ENCODE data around the gene EVI2B.
"Not testable (repeated sequence)": the region's sequence is repeated elsewhere in the genome, so short reads cannot be mapped to it uniquely, and the experiment has no call there.

The EVI2B gene

DNA sequence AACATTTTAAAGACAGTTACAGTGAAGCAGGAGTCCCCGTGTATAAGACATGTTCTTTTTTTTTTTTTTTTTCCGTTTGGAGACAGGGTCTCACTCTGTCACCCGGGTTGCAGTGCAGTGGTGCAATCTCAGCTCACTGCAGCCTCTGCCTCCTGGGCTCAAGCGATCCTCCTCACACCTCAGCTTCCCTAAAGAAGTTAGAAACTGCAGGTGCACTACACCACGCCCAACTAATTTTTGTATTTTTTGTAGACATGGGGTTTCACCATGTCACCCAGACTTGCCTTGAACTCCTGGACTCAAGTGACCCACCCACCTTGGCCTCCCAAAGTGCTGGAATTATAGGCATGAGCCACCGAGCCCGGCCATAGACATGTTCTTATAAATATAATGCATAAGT, 3.0 kb downstream of the EVI2B start:
- no peak for DNase-seq (ENCODE audit: low read depth)

- DNase-seq (ENCODE audit: low read depth), result peak; percentile 80
These were observed 3.6 kb downstream of the EVI2B start for GRCh38 chr17:31310260-31310659.

GRCh38 chr17:31309556-31309955, 4.3 kb downstream of the EVI2B start:
- DNase-seq (ENCODE audit: low read depth), result no peak

DNA sequence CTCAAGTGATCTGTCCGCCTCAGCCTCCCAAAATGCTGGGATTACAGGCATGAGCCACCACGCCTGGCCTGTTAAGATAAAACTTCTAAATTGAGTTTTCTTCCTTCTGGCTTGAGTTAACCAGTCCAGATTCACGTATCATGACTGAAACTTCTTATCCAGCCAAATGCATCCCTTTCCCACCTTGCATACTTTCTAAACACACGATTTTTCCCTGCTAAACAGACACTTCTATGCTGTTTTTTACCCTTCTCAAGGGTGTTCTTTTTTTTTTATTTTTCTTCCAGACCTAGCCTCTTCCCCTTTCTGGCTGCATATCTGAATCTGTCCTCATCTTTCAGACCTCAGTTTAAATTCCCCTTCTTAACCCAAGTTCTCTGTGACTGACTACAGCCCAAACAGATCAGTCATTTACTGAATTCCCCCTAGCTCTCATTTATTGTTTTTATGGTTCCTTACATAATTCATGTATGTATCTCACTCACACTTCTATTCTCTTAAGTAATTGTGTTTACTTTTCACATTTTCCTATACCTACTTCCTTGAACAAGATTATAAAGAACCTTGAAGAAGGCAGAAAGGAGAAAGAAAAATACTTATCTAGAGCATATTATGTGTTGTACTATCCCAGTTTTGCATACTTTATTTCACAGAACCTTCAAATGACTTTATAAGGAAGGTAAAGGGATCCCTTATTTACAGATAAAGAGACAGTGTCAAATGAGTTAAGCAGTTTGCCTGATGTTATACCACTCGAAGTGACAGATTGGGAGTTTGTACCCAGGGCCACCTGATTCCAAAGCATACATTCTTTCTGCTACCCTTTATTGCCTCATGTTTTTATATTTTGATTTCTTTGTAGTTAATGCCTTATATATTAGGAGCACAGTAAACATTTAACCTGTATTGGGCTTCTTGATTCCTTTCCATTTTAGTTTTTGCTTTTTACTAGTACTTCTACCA, 5.2 kb downstream of the EVI2B start:
- no peak for DNase-seq (ENCODE audit: low read depth)

- DNase-seq (ENCODE audit: low read depth), result no peak
These were observed 6.2 kb downstream of the EVI2B start for GRCh38 chr17:31307640-31308039.

GRCh38 chr17:31299624-31300023, 14.2 kb downstream of the EVI2B start:
- DNase-seq (ENCODE audit: low read depth), result no peak

GRCh38 chr17:31297090-31297489, 16.8 kb downstream of the EVI2B start, which contains the start of gene OMG:
Gene OMG, minus strand, starts transcription at chr17:31297239. Its CDS starts 908 bp downstream, at chr17:31296331.
- DNase-seq (ENCODE audit: low read depth), result no peak

DNA sequence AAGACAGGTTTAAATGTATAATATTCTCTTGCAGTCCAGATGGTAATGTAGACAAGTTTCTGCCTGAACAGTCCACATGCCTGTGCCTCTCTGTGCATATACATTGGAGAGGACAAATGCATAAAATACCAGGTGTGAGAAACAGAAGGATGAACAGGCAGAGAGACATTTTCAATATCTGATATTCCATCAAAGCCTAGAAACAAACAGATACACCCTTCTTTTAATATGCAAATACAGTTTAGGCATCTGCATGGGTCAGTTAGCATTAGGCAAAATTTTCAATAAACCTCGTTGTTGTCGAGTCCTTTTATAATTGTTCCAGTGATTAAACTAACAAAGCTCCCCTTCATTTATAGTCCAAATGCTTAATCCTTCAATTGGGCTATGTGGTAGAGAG, 17.7 kb downstream of the EVI2B start:
- DNase-seq (ENCODE audit: low read depth), result no peak

- DNase-seq (ENCODE audit: low read depth), result no peak
These were observed 18.4 kb downstream of the EVI2B start for GRCh38 chr17:31295489-31295871.

DNA sequence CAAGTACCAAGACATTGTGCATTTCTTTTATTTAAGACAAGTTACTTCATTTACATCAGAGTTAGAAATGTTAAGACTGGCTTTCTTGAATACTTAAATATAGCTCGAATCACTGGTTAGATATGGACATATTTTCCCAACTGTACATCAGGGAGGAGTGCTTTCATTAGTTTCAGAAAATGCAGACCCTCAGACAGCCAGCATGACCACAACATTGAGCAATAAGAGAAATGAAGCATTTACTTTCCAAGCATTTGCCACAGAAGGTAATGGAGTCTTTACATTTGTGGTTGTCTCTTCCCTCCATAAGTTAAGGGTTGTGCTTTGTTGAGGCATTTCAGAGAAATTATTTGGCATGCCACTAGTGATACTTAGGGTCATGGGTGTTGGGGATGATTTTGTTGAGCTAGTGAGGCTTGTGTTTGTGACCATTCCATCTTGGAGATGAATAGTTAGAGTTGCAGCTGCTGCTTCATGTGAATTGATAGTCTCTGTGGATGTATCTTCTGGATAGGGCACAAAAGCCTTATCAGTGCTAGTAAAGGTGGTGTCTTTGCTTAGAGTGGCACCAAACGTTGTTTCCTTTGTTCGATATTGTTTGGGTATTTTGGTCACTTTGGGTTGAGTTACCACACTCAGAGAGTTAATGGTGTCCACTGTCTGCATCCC, 18.9 kb downstream of the EVI2B start:
- DNase-seq (ENCODE audit: low read depth), result no peak

DNA sequence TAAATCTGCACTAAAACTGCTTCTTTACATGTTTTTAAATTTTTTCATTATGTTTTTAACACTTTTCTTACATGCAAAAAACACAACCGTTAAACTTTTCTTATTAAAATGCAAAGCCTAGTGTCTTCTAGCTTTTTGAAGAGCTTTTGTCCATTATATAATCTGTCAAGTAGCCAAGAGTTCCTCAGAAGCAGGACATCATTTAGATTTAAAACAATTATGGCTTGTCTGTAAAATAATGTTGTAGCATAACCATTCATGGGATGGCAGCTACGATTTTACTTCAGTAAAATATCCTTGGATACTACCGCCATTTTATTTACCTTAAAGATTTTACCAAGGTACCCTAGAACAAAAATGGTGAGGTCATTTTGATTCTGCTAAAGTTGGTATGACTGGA, 19.6 kb downstream of the EVI2B start:
- no peak for DNase-seq (ENCODE audit: low read depth)

DNA sequence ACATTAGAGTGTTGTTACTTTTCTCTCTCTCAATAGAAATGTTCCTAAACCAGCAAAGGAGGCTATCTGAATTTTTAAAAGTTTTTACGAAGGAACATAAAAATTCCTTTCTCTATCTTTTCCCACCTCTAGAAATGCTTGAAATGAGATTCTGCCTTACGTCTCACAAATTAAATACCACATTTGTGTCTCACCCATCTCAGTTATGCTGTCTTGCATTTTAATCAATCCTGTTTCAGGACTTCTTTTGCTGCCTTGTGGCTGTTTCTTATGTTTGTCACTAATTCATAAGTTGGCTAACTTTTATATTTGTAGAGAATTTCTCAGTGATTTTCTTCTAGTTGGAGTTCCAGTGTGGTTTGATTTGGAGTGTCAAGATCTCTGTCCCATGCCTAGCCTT, 20.3 kb downstream of the EVI2B start:
- DNase-seq (ENCODE audit: low read depth), result no peak

DNA sequence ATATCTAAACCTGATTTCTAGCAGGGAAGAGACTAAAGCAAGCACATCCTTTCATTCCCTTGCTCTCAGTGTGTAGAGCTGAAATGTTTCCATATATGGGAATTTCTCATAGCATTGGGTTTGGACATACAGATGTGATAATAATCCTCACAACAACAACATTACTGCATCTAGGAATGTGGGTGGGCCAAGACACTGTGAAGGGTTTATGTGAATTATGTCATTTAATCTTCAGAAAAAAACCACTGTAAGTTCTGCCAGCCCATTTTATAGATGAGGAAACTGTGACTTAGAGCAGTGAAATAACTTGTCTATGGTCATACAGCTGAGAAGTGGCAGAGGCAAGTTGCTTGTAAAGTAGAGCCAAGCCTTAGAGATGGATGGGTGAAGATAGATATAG, 22.0 kb downstream of the EVI2B start:
- DNase-seq (ENCODE audit: low read depth), result no peak

DNA sequence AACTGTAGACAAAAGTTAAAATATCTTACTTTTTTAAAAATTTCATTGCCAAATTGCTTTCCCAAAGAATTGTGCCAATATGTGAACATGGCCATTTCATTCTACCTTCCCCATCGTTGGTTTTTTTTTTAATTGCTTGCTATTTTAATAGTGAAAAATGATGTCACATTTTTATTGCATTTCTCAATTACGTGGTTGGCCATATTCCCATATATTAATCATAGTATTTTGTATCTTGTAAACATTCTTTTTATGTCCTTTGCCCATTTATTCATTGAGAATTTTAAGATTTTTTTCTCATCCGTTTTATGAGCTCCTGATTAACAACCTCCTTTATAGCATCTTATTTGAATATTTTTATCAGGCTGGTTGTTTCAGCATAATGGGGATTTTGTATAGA, 24.1 kb downstream of the EVI2B start:
- DNase-seq (ENCODE audit: low read depth), result no peak

DNA sequence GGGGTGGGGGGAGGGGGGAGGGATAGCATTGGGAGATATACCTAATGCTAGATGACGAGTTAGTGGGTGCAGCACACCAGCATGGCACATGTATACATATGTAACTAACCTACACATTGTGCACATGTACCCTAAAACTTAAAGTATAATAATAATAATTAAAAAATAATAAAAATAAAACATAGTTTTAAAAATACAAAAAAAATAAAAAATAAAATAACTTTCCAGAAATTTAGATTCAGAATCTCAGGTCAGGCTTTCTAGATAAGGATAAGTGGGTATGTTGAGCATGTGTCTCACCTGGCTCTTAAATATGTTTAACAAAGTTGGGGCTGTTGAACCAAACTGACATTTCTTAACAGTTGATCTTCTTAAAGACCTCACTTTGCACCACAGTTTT, 25.9 kb downstream of the EVI2B start:
- DNase-seq (ENCODE audit: low read depth), result not testable (repeated sequence)

GRCh38 chr17:31286587-31286986, 27.3 kb downstream of the EVI2B start:
- no peak for DNase-seq (ENCODE audit: low read depth)

GRCh38 chr17:31283841-31284240, 30.0 kb downstream of the EVI2B start:
- DNase-seq (ENCODE audit: low read depth), result no peak

- DNase-seq (ENCODE audit: low read depth), result no peak
These were observed 32.8 kb downstream of the EVI2B start for GRCh38 chr17:31281061-31281460.

DNA sequence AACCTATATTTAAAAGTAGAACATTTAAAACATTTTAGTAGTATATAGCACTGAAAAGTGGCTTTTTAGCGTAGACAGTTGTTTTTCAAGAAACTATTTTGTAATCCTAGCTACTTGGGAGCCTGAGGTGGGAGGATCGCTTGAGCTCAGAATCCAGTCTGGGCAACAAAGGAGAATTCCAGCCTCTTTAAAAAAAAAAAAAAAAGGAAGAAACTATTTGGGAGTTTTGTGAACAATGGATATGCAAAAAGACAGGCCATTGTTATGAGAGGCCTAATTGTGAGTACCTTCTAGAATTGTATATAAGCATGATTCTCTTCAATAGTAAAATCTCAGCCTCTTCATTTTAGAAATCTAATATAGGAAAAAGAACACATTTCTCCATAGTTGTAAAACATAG, 34.5 kb downstream of the EVI2B start:
- no peak for DNase-seq (ENCODE audit: low read depth)

DNA sequence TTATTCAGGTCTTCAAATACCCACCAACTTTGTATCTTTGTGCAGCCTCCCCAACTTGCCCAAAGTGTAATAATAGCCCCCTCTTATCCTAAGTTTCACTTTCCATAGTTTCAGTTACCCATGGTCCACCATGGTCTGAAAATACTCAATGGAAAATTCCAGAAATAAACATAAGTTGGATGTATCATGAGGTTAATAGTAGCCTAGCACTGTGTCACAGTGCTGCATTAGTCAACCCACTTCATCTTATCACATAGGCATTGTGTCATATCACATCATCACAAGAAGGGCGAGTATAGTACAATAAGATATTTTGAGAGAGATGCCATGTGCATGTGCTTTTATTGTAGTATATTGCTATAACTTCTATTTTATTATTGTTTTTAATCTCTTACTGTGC, 38.7 kb downstream of the EVI2B start:
- DNase-seq (ENCODE audit: low read depth), result no peak

DNA sequence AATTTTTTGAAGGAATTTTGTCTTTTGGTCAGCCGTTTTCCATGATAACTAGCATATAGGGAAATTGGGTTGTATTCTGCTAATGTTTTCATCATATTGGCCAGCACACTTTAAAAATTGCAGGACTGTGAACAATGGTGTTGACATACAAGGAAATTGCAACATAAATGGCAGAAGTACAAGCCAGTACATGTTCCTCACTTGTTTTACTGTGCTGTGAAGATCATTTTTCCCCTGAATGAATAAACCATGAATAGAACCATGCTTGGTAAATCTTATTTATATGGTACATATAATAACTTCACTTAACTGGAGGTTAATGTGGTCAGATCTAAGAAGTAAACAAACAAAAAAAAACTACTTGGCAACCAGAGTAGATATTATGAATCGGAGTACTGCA, 39.6 kb downstream of the EVI2B start:
- DNase-seq (ENCODE audit: low read depth), result no peak

DNA sequence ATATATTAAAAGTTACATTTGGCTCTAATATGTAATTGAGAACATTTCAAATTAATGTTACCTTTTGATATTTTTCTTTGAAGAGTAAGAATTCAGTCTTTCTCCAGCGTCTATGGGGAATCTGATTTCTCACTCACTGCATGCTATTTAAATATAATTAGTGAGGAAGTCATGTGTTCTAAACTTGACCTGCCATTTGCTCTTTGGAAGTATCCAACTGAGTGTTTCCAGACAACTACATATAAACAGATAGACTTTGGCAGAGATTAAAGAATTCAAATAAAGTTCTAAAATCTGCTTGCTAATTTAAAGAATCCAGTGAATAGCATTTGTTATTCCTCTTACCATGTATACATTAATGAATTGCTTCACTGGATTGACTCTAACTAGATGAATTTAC, 40.3 kb downstream of the EVI2B start:
- DNase-seq (ENCODE audit: low read depth), result no peak

DNA sequence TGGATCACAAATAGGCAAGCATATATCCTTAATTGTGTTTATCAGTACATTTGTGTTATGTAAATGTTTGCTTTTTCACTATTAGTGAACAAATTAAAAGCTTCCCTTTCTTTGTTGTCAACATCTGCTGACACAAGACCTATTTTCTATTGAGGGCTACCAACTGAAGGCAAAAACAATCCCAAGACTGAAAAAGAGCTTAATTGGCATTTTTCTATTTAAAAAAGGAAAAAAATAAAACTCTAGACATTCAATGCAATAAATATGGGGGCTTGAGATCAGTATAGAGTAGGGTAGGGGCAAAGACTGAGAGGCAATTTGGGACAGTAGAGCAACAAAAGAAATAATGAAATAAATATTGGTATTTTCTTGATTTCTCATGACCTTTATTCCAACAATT, 41.1 kb downstream of the EVI2B start:
- no peak for DNase-seq (ENCODE audit: low read depth)
